ENCODE data around the gene ADIRF.
"Not testable (repeated sequence)": the region's sequence is repeated elsewhere in the genome, so short reads cannot be mapped to it uniquely, and the experiment has no call there.

The ADIRF gene

DNA sequence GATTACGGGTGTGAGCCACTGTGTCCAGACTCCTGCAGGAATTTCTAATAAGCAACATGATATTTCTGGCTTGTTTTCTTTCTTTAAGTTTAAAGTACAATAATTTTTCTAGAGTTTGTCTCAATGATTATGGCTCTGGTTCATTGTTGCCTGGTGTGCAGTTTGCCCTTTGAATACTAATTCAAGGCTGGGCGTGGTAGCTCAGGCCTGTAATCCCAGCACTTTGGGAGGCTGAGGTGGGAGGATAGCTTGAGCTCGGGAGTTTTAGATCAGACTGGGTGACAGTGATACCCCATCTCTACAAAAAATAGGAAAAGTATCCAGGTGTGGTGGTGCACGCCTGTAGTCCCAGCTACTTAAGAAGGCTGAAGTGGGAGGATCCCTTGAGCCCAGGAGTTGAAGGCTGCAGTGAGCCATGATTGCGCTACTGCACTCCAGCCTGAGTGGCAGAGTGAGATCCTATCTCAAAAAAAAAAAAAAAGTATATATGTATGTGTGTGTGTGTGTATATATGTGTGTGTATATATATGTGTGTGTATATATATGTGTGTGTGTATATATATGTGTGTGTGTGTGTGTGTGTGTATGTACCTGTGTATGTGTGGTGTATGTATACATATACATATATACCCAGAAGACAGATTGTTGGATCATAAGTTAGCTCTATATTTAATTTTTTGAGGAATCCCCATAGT is 8.2 kb downstream of the ADIRF start:
- in situ Hi-C loops (cut with HindIII; ENCODE audit: low sequenced_read_pairs): no loop called here

DNA sequence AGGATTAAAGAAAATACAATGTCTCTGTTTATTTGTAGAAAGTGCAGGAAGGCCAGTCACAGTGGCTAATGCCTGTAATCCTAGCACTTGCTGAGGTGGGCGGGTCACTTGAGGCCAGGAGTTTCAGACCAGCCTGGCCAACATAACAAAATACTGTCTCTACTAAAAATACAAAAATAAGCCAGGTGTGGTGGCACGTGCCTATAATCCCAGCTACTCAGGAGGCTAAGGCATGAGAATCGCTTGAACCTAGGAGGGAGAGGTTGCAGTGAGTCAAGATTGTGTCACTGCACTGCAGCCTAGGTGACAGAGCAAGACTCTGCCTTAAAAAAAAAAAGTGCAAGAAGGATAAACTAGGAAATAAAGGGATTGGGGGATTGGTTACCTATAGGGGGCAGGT is 10.2 kb downstream of the ADIRF start:
- in situ Hi-C loops (cut with HindIII; ENCODE audit: low sequenced_read_pairs): not testable (repeated sequence)

DNA sequence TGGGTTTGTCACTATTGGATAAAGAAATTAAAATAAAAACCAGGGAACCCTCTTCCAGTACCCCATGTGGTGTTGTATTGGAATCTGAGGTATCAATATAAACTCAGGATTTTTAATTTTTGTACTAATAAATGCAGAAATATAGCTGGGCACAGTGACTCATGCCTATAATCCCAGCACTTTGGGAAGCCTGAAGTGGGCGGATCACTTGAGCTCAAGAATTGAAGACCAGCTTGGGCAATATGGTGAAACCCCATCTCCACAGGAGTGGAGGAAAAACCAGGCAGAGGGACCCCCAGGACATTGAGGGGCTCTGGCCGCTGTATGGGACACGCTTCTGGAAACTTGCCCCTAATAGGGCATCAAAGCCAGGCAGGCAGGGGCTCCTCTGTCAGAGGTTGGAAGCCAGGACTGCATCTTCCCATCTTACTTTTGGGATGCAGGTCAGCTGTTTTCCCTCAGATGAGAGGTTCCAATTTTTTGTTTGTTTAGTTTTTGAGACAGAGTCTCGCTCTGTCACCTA is 11.1 kb downstream of the ADIRF start:
- in situ Hi-C loops (cut with HindIII; ENCODE audit: low sequenced_read_pairs): no loop called here

DNA sequence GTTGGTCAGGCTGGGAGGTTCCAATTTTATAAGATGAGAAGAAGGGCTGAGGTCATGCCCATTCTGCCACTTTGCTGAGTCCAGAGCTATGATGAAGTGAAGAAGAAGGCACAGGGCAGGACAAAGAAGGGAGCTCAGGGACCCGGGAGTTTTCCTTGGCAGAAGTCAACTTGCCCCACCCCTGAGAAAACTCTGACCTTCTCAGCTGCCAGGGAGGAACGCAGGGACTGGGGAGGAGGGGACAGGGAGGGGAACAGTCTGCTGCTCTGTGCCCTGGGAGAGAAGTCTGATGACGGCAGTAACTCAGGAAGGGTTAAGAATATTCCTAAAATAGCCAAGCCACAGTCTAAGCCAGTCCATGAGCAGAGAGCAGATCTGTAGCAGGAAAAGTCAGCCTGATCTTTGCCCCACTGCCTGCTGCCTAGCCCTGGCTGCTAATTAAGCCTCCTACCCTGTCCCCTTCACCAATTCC is 11.7 kb downstream of the ADIRF start:
- in situ Hi-C loops (cut with HindIII; ENCODE audit: low sequenced_read_pairs): no loop called here

DNA sequence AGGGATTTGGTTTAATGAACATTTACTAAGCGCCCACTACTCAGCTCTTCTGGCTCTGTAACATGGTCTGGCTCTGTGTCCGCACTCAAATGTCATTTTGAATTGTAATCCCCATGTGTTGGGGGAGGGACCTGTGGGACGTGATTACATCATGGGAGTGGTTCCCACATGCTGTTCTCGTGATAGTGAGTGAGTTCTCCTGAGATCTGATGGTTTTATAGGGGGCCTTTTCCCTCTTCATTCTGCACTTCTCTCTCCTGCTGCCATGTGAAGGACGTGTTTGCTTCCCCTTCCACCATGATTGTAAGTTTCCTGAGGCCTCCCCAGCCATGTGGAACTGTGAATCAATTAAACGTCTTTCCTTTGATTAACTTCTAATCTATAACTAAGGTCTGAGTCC is 12.7 kb downstream of the ADIRF start:
- in situ Hi-C loops (cut with HindIII; ENCODE audit: low sequenced_read_pairs): not testable (repeated sequence)

DNA sequence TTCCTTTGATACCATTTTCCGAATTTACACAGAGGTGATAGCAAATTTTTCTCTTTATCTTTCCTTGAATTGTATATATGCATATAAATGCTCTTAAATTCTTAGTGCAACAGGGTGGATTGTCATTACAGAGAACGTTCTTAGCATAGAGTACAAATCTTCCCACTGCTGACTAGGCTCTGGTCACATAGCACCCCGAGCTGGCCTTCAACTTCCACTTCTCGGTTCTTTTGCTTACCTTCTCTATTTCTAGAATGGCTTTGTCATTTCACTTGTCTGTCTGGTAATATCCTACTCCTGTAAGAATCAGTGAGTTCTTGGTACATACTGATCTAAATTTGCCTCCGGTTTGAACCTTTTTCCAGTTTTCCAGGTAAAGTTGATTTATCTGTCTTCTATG is 13.4 kb downstream of the ADIRF start:
- in situ Hi-C loops (cut with HindIII; ENCODE audit: low sequenced_read_pairs): no loop called here

DNA sequence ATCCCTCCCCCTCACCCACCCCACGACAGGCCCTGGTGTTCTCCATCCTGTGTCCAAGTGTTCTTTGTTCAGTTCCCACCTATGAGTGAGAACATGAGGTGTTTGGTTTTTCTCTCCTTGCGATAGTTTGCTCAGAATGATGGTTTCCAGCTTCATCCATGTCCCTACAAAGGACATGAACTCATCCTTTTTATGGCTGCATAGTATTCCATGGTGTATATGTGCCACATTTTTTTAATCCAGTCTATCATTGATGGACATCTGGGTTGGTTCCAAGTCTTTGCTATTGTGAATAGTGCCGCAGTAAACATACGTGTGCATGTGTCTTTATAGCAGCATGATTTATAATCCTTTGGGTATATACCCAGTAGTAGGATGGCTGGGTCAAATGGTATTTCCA is 16.2 kb downstream of the ADIRF start:
- in situ Hi-C loops (cut with HindIII; ENCODE audit: low sequenced_read_pairs): not testable (repeated sequence)

DNA sequence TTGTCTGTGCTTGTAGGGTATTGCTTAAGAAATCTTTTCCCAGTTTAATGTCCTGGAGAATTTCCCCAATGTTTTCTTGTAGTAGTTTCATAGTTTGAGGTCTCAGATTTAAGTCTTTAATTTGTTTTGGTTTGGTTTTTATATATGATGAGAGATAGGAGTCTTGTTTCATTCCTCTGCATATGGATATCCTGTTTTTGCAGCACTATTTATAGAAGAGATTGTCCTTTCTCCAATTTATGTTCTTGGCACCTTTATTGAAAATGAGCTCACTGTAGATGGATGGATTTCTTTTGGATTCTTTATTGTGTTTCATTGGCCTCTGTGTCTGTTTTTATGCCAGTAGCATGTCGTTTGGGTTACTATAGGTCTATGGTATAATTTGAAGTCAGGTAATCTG is 20.2 kb downstream of the ADIRF start:
- in situ Hi-C loops (cut with HindIII; ENCODE audit: low sequenced_read_pairs): no loop called here

DNA sequence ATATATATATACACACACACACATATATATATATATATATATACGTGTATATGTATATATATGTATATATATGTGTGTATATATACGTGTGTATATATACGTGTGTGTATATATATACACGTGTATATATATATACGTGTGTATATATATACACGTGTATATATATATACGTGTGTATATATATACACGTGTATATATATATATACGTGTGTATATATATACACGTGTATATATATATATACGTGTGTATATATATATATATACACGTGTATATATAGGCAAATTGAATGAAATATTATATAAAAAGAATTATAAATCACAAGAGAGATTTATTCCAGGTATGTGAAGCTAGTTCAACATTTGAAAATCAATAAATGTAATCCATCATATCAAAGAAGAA is 23.1 kb downstream of the ADIRF start:
- in situ Hi-C loops (cut with HindIII; ENCODE audit: low sequenced_read_pairs): not testable (repeated sequence)

DNA sequence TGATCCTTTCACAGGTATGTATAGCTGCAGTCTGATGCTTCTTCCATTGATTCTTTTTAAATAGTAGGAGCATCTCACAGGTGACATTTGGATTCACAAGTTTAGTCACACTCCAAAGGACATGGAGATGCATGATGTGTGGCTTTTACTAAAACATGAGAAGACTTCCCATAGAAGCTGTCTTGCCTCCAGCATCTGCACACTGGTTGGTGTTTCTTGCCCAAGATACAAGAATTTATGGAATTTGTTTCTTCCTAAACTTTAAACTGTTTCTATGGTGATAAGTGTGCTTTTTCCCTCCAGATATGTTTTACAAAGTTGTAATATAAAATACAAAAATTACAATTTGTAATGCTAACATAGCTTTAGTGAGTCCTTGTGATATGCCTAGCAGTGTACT is 24.2 kb downstream of the ADIRF start:
- in situ Hi-C loops (cut with HindIII; ENCODE audit: low sequenced_read_pairs): no loop called here

DNA sequence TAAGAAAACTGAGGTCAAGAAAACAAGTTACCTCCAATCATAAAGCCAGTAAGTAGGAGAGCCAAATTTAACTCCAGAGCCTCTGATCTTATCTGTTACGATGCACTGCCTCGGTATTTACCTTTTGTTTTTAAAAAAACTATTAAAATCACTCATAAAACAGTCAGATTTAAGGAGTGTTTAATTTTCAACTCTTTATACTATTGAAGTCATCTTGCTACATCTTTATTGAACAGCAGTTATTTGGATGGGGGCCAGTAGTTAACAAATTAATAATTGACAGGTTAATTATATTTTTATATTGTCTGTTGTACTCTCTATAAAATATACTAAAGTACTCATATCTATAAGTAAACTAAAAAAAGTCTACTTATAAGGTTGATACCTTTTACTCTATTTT is 24.6 kb downstream of the ADIRF start:
- in situ Hi-C loops (cut with HindIII; ENCODE audit: low sequenced_read_pairs): no loop called here

DNA sequence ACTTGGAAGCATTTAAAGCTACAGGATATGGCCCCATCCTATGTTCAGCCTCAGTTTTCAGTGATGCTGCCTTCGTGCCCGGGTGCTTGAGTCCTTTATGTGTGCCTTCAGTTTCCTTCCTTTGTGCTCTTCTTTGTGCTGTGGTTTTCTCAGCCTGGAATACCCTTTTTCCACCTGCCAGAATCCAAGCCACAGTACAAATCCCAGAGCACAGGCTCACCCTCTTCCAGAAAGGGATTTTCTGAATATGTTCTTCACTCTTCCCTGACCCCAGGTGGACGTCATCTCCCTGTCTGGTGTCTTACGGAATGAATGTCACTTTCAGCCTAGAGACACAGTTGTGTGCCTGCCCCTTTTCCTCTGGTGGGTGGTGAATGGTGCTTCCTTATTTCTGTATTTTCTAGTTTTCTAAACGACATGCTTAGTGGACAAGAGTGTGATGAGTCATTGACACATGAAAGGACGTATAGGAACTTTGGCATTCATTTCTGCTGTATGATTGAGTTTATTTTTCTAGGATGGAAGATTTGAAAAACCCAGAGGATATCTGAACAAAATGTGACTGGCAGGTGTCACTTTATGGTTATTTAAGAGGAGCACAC is 31.6 kb downstream of the ADIRF start:
- in situ Hi-C loops (cut with HindIII; ENCODE audit: low sequenced_read_pairs): not testable (repeated sequence)

DNA sequence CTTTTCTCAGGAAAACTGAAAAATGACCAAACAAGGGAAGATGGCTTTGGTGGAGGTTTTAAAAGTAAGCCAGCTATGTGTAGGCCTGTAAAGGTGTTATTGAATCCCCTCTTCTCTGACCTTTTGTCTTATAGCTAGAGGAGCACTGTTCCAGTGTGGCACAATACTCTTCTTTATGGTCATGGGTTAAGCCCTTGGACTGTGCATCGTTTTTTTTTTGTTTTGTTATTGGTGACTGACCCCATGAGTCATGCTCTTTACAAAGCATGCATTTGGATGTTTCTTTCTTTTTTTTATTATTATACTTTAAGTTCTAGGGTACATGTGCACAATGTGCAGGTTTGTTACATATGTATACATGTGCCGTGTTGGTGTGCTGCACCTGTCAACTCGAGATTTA is 32.2 kb downstream of the ADIRF start:
- in situ Hi-C loops (cut with HindIII; ENCODE audit: low sequenced_read_pairs): no loop called here

DNA sequence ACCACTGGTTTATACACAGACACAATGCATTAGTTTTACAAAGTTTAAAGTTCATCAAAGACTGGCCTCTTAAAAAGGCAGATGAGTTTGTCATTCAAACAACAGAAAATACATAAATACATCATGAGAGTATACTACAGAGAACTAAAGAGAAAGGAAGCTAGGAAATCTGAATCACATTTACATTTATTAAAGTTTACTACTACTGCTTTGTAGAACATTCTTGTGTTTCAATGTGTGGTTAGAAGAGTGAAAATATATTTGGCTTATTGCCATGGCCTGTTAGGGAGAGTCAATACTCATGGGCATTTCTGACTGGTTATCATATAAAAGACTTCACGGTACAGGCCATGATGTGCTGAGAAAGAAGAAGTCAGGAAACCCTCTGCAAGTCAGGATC is 38.8 kb downstream of the ADIRF start:
- in situ Hi-C loops (cut with HindIII; ENCODE audit: low sequenced_read_pairs): not testable (repeated sequence)

DNA sequence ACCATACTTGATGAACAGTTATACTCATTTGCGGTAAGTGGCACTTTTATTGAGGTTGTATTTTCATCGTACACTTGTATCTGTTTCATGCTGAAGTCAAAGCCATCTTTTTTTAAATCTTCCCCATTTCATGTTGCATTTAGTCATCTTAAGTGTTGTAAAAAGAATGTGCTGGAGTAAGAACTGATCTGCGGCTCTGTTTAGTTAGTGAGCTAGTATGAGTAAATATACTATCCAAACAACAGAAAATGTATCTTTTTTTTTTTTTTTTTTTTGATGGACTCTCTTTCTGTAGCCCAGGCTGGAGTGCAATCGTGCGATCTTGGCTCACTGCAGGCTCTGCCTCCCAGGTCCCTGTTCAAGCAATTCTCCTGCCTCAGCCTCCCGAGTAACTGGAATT is 39.4 kb downstream of the ADIRF start:
- in situ Hi-C loops (cut with HindIII; ENCODE audit: low sequenced_read_pairs): not testable (repeated sequence)

DNA sequence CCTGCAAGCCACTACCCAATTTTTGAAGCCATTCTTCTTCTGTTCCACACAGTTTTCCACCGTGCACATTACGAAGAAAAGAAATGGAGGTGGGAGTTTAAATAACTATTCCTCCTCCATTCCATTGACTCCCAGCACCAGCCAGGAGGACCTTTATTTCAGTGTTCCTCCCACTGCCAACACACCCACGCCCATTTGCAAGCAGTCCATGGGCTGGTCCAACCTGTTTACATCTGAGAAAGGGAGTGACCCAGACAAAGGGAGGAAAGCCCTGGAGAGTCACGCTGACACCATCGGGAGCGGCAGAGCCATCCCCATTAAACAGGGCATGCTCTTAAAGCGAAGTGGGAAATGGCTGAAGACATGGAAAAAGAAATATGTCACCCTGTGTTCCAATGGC is 40.0 kb downstream of the ADIRF start:
- in situ Hi-C loops (cut with HindIII; ENCODE audit: low sequenced_read_pairs): not testable (repeated sequence)

DNA sequence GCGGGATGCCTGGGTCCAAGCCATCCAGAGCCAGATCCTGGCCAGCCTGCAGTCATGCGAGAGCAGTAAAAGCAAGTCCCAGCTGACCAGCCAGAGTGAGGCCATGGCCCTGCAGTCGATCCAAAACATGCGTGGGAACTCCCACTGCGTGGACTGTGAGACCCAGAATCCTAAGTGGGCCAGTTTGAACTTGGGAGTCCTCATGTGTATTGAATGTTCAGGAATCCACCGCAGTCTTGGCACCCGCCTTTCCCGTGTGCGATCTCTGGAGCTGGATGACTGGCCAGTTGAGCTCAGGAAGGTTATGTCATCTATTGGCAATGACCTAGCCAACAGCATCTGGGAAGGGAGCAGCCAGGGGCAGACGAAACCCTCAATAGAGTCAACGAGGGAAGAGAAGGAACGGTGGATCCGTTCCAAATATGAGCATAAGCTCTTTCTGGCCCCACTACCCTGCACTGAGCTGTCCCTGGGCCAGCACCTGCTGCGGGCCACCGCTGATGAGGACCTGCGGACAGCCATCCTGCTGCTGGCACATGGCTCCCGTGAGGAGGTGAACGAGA is 40.9 kb downstream of the ADIRF start:
- in situ Hi-C loops (cut with HindIII; ENCODE audit: low sequenced_read_pairs): not testable (repeated sequence)

DNA sequence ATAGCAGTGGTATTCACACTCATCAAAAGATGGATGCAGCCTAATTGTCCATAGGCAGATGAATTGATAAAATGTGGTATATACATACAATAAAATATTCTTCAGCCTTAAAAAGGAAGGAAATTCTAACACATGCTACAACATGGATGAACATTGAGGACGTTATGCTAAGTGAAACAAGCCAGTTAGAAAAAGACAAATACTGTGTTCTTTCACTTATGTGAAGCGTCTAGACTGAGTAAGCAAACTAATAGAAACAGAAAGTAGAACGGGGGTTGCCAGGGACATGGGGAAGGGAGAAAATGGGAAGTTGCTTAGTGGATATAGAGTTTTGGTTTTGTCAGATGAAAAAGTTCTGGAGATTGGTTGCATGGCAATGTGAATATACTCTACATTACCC is 45.2 kb downstream of the ADIRF start:
- in situ Hi-C loops (cut with HindIII; ENCODE audit: low sequenced_read_pairs): not testable (repeated sequence)

DNA sequence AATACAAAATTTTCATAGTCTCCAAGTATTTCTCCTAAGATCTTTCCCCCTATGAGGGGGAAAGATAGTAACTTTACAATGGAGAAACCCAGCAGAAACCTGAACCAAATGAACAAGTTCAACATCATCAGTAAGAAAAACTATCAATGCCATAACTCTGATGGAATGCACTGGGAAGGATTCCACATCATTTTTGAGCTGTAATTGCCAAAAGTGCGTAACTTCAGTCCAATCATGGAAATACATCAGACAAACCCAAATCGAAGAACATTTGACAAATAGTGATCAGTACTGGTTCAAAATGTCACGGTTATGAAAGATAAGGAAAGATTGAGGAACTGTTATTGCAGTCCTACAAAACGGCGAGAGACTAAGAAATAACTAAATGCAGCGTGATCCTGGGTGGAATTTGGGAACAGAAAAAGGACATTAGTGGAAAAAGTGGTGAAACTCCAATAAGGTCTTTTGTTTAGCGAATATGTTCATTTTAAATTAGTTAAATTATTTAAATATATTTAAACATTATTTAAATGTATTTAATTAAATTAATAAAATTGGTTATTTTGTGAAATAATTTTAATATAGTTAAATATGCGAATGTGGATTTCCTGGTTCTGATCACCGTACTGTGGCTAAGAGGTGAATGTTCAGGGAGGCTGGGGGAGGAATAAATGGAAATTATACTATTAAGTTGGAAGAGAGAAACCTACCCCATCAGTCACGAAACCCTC is 46.9 kb downstream of the ADIRF start:
- in situ Hi-C loops (cut with HindIII; ENCODE audit: low sequenced_read_pairs): not testable (repeated sequence)

DNA sequence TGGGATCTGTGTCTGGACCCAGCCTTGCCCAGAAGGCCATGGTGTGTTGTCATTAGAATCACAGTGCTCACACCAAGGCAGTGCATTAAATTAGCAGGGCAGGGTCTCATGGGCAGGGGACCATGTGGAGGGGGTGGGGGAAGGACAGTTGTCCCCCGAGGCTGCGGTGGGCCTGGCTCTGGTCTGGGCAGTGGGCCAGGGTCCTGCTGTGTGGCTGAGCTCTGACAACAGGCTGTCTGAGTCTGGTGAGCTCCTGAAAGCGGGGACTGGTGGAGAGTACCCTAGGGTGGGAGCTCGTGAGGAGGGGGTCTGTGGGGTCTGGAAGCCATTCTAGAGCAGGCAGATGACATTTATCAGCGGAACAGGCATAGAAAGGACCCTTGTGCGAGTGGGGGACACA is 49.8 kb downstream of the ADIRF start:
- in situ Hi-C loops (cut with HindIII; ENCODE audit: low sequenced_read_pairs): not testable (repeated sequence)

DNA sequence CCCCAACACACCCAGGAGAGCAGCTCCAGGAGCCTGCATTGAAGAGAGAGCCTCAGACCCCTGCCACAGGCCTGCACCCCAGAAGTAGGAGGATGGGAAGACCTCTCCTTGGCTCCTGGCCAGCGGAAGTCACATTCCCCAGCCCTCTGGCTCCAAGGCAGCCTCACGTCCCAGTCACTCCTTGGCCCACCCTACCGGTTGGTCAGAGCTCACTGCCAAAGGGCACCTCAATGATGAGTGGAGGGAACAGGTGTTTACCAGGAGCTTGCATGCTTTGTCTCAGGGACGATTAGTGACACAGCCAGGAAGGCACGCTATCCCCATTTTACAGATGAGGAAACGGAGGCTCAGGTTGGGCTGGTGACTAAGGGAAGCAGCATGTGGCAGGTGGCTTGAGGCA is 50.8 kb downstream of the ADIRF start:
- in situ Hi-C loops (cut with HindIII; ENCODE audit: low sequenced_read_pairs): not testable (repeated sequence)

DNA sequence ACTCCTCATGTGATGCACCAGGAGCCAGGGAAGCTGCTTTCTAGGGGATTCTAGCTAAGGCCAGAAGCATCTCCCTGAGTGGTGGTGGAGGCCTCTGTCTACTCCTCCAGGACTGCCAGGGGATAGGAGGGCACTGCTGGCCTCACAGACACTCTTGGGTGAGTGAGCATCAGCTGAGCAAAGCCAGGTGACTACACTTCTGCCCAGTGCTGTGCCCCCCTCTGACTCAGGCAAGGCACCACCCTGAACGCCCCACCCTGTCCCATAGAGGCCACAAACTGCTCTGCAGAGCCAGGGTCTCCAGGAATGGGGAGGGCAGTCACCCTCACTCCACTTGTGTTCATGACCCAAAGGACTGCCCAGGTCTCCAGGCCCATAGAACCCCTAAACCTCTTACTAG is 51.2 kb downstream of the ADIRF start:
- in situ Hi-C loops (cut with HindIII; ENCODE audit: low sequenced_read_pairs): not testable (repeated sequence)

All from endothelial cell of hepatic sinusoid (primary cell).